ENCODE measurements around the gene PDZRN3.
A peak's percentile ranks its signal among the peaks of the same experiment; 100 is the strongest.

PDZRN3 gene

GRCh38 chr3:73500321-73500720, 124.4 kb downstream of the PDZRN3 start:
- no peak for DNase-seq (ENCODE audit: low read depth)
- H3K4me3 ChIP-seq (ENCODE audit: control insufficient read depth, low read depth, low read length) = no peak overlapping the region
- TF ChIP-seq CTCF (IDR thresholded peaks at IDR 0.05; ENCODE audit: control insufficient read depth, insufficient read depth, low read depth, low read length, missing control alignments) = no peak

DNA sequence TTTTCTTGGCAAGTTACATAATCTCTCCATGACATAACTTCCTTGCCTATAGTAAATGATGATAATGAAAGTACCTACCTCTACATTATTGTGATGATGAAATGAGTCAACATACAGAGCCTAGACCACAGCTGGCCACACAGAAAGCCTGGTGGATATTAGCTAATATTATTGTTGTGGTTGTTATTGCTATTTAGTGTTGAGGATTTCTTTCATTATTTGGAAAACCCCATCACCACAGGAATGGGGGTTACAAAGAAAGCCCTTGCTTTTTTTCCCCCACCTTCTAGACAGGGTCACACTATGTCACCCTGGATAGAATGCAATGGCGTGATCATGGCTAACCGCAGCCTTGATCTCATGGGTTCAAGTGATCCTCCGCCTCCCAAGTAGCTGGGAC, 125.0 kb downstream of the PDZRN3 start:
- no peak for TF ChIP-seq CTCF (IDR thresholded peaks at IDR 0.05; ENCODE audit: control insufficient read depth, insufficient read depth, low read depth, low read length, missing control alignments)
- DNase-seq (ENCODE audit: low read depth) = no peak
- H3K4me3 ChIP-seq (ENCODE audit: control insufficient read depth, low read depth, low read length) = no peak overlapping the region

DNA sequence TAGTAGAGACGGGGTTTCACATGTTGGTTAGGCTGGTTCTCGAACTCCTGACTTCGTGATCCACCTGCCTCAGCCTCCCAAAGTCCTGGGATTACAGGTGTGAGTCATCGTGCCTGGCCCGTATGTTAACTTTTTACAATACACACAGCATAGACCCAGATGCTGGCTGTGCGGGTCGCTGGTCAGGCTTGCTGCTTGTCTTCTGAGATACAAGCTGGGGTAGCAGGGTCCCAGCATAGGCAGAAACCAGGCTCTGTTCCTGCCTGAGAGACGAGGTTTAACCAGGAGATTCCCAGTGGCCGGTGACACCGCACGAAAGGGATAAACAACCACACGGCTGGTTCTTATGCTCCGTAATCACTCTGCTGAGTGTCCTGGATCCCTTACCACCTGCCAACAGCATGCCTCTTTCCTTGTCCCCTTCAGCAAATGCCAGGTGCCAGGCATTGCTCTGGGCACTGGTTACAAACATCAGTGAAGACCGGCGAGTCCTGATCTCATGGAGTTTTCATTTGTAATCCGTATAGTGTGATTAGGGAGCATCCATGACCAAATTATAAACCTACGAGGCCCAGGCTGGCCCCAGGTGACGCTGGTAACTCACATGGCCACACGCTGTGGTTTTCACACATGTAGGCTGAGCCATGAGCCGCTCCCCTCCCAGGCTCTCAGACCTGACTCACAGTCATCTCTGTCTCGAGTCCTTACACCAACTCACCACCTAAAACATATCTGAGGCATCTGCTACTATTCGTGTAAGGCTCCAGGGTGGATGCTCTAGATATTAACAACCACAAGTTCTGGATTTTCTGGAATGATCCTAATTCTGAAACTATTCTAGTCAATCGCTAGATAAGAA, 125.7 kb downstream of the PDZRN3 start:
- DNase-seq (ENCODE audit: low read depth) = no peak
- no peak overlapping the region for H3K4me3 ChIP-seq (ENCODE audit: control insufficient read depth, low read depth, low read length)
- no peak for TF ChIP-seq CTCF (IDR thresholded peaks at IDR 0.05; ENCODE audit: control insufficient read depth, insufficient read depth, low read depth, low read length, missing control alignments)

- TF ChIP-seq CTCF (IDR thresholded peaks at IDR 0.05; ENCODE audit: control insufficient read depth, insufficient read depth, low read depth, low read length, missing control alignments) = no peak
- DNase-seq (ENCODE audit: low read depth) = no peak
- H3K4me3 ChIP-seq (ENCODE audit: control insufficient read depth, low read depth, low read length) = no peak overlapping the region
Measured at GRCh38 chr3:73497646-73498406, 126.9 kb downstream of the PDZRN3 start.

DNA sequence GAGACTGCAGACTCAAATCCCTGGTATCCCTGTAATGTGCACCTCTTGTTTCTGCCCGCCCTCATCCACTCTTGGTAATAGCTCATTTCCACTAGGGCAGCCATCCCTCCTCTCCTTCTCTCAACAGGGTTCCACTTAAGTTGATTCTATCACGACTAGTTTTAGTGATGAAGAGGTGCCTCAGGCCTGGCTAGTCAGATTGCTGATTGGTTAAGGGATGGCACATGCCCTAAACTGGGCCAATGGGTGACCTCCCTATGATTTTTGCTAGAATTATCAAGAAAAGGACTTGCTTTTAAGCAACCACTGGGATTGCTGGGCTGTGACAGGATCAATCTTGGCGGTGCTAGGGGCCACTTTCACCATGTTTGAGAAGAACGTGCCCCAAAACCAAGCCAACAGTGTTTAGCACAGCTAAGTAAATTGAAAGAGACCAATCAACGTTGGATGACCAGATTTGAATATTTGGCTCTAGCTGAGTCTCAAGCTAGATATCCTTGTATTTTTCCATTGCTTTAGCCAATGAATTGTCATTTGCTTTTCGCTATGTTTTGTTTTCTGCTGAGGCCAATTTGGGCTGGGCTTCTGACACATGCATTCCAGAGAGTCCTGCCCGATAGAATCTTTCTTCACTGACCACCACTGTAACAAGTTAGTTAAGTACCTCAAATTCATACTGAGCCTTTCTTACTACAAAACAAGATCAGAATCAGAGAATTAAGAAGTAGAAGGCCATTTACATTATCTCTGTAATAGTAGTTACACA, 131.0 kb downstream of the PDZRN3 start:
- DNase-seq (ENCODE audit: low read depth) = peak; percentile 42
- H3K4me3 ChIP-seq (ENCODE audit: control insufficient read depth, low read depth, low read length) = no peak overlapping the region
- TF ChIP-seq CTCF (IDR thresholded peaks at IDR 0.05; ENCODE audit: control insufficient read depth, insufficient read depth, low read depth, low read length, missing control alignments) = no peak

DNA sequence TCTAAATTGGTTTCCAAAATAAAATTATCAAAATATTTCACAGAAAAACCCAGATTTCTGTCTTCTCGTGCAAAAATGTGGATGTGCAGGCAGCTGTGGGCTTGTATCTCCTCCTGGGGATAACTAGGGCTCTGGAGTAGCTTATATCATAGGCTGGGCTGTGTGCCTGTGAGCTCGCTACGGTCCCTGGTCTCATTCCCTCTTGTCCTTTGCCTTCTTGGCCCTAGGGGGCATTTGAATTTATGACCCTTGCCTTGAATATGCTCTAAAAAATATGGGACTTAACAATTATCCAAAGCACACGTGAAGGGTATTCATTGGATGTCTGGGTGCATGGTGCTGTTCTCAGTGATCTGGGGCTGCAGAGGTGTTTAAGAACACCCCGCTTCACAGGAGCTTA, 132.6 kb downstream of the PDZRN3 start:
- DNase-seq (ENCODE audit: low read depth) = no peak
- no peak overlapping the region for H3K4me3 ChIP-seq (ENCODE audit: control insufficient read depth, low read depth, low read length)
- no peak for TF ChIP-seq CTCF (IDR thresholded peaks at IDR 0.05; ENCODE audit: control insufficient read depth, insufficient read depth, low read depth, low read length, missing control alignments)
